Measurements from ENCODE around the gene PYY.
"Not testable (repeated sequence)": the region's sequence is repeated elsewhere in the genome, so short reads cannot be mapped to it uniquely, and the experiment has no call there.

DNA sequence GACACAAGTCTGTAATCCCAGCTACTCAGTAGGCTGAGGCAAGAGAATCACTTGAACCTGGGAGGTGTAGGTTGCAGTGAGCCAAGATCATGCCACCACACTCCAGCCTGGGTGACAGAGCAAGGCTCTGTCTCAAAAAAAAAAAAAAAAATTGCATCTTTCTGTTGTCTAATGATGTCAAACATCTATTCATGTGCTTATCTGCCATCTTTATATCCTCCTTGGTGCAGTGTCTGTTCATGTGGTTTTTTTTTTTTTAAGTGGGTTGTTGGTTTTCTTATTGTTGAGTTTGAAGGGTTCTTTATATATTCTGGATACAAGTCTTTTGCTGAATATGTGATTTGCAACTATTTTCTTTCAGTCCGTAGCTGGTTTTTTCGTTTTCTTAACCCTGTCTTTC, 17.7 kb upstream of the PYY start:
- TF ChIP-seq, protein P1, sequence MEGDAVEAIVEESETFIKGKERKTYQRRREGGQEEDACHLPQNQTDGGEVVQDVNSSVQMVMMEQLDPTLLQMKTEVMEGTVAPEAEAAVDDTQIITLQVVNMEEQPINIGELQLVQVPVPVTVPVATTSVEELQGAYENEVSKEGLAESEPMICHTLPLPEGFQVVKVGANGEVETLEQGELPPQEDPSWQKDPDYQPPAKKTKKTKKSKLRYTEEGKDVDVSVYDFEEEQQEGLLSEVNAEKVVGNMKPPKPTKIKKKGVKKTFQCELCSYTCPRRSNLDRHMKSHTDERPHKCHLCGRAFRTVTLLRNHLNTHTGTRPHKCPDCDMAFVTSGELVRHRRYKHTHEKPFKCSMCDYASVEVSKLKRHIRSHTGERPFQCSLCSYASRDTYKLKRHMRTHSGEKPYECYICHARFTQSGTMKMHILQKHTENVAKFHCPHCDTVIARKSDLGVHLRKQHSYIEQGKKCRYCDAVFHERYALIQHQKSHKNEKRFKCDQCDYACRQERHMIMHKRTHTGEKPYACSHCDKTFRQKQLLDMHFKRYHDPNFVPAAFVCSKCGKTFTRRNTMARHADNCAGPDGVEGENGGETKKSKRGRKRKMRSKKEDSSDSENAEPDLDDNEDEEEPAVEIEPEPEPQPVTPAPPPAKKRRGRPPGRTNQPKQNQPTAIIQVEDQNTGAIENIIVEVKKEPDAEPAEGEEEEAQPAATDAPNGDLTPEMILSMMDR (IDR thresholded peaks at IDR 0.05): not testable (repeated sequence)
- TF ChIP-seq POLR2AphosphoS5 (IDR thresholded peaks at IDR 0.05; ENCODE audit: low read depth, low read length): not testable (repeated sequence)
- TF ChIP-seq, protein P2, sequence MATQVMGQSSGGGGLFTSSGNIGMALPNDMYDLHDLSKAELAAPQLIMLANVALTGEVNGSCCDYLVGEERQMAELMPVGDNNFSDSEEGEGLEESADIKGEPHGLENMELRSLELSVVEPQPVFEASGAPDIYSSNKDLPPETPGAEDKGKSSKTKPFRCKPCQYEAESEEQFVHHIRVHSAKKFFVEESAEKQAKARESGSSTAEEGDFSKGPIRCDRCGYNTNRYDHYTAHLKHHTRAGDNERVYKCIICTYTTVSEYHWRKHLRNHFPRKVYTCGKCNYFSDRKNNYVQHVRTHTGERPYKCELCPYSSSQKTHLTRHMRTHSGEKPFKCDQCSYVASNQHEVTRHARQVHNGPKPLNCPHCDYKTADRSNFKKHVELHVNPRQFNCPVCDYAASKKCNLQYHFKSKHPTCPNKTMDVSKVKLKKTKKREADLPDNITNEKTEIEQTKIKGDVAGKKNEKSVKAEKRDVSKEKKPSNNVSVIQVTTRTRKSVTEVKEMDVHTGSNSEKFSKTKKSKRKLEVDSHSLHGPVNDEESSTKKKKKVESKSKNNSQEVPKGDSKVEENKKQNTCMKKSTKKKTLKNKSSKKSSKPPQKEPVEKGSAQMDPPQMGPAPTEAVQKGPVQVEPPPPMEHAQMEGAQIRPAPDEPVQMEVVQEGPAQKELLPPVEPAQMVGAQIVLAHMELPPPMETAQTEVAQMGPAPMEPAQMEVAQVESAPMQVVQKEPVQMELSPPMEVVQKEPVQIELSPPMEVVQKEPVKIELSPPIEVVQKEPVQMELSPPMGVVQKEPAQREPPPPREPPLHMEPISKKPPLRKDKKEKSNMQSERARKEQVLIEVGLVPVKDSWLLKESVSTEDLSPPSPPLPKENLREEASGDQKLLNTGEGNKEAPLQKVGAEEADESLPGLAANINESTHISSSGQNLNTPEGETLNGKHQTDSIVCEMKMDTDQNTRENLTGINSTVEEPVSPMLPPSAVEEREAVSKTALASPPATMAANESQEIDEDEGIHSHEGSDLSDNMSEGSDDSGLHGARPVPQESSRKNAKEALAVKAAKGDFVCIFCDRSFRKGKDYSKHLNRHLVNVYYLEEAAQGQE (IDR thresholded peaks at IDR 0.05; ENCODE audit: insufficient read depth in 1 of 2, low read depth in 2 of 2, low read length in 1 of 2): not testable (repeated sequence)
